ENCODE results near the gene VPS35L. TPM values are rescaled to one million over a fixed set of nuclear protein-coding genes. Genes with fewer than 3 reads are reported as not detected.

VPS35L gene
- total RNA-seq, 2 donors from 2014 or later: 58.8 to 74.0 TPM

DNA sequence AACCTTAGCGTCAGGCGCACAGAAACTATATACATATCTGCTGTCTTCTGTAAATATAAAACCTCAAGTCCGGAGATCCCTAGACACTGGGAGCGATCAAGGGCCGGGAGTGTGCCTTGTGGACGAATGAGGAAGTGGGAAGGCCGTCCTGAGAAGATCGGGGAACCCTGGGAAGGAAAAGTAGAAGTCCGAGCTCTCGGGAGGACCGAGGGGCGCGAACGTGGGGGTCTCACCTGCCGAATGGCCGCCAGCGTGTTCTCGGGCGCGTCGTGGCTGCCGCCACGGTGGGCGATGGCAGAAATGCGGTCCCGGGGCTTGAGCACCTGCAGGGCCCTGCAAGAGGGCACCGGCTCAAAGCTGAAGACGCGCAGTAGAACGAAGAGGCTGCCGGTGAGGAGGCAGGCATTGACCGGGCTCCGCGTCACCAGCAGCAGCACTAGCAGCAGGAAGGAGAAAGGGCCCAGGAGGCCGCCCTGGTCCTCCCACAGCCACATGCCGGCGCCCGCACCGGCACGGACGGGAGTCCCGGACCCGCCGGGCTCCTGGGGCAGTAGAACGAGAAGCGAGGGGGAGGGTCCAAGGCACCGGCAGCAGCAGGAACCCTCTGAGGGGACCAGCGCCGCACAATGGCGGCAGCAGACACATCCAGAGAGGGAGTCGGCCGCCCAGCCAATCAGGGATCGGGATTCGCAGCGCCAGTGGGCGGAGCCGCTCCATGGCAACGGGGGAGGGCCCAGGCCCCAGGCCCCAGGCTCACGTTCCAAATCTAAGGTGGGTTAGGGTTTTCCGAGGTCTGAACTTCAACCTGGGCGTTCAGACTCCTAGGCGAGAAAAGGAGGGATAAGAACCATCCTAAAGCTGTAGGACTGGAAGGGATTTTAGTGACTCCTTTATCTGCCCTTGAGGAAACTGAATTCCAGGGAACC lies 33.8 kb upstream of the VPS35L start, which contains the start of gene GDE1:
GDE1 (minus strand) TSS at position 628 of the 926 bp plus-strand sequence; CDS start at position 494, 134 bp downstream.
- peak; percentile 97 for DNase-seq (ENCODE audit: low spot score)
- Histone ChIP-seq H3K9me3 (no peaks in the 10 kb centered on the region), H3K4me1 (replicated peaks) (peaks cover 9% of the 10 kb centered on the region), H3K36me3 (no peaks in the 10 kb centered on the region), H3K27ac (peak within 1 kb of the TSS; percentile 86 to 90), H3K27me3 (replicated peaks; ENCODE audit: insufficient read depth) (no peaks in the 10 kb centered on the region), H3K4me3 (peak within 1 kb of the TSS; percentile 71 to 82)
- WGBS: under 1% methylated on average over 62 of the region's 62 CpGs
- intact Hi-C loops (cut with DNase I): loop anchor here (5.0 kb wide), 1 partner anchor 454 kb away; the partner anchor contains the start of gene COQ7
- TF ChIP-seq CTCF (IDR thresholded peaks at IDR 0.05): peak in 3 of 4 experiments; percentile 2 to 47 (median 3)
- peak; percentile 95 for TF ChIP-seq POLR2A (IDR thresholded peaks at IDR 0.05)
- TF ChIP-seq POLR2AphosphoS5 (IDR thresholded peaks at IDR 0.05): peak; percentile 97

DNA sequence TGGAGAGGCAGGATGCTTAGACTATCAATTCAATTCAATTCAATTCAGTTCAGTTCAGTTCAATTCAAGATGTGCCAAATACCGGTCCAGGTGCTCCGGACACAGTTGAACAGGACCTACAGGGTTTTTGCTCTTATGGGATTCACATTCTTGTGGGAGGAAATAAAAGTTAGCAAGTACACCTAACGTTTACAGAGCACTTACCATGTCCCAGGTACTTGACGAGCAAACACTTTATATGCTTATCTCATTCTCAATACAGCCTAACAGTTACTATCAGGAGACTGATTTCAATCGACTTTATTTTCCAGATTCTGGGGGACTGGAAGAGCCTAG lies 33.1 kb upstream of the VPS35L start:
- no peaks in the 10 kb centered on the region for H3K36me3 ChIP-seq
- H3K27ac ChIP-seq: peak overlapping the region; percentile 86 to 90
- no peaks in the 10 kb centered on the region for H3K9me3 ChIP-seq
- H3K4me1 ChIP-seq (replicated peaks): peaks cover 7% of the 10 kb centered on the region
- intact Hi-C loops (cut with DNase I): loop anchor here (5.0 kb wide), 1 partner anchor 455 kb away; the partner anchor contains the start of gene COQ7
- H3K27me3 ChIP-seq (replicated peaks; ENCODE audit: insufficient read depth): no peaks in the 10 kb centered on the region
- TF ChIP-seq POLR2A (IDR thresholded peaks at IDR 0.05): no peak
- no peak for TF ChIP-seq CTCF (IDR thresholded peaks at IDR 0.05)
- no peak for TF ChIP-seq POLR2AphosphoS5 (IDR thresholded peaks at IDR 0.05)
- no peak for DNase-seq (ENCODE audit: low spot score)
- WGBS: 30% methylated on average over 5 of the region's 5 CpGs
- H3K4me3 ChIP-seq: no peak overlapping the region

DNA sequence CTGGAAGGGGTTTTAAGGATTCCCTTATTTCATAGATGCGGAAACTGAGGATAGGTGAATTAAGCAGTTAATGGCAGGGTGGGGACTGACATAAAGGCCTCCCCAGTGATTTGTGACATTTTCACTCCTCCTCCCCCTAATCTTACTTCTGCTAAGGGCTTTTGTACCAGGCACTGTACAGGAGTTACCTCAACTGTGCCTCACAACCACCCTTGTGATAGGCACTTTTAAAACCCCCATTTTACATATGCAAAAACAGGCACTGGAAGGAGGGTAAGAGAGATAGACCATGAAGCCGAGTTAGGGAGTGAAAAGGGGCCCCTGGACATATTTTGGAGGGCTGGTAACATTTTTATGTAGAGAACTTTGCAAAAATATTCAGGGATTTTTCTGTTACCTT lies 32.7 kb upstream of the VPS35L start:
- H3K27ac ChIP-seq: peak overlapping the region in 1 of 2 donors; percentile 90
- no peak for TF ChIP-seq POLR2A (IDR thresholded peaks at IDR 0.05)
- no peak for TF ChIP-seq POLR2AphosphoS5 (IDR thresholded peaks at IDR 0.05)
- TF ChIP-seq CTCF (IDR thresholded peaks at IDR 0.05): no peak
- intact Hi-C loops (cut with DNase I): loop anchor here (5.0 kb wide), 1 partner anchor 455 kb away; the partner anchor contains the start of gene COQ7
- 81% methylated on average over 2 of the region's 2 CpGs for WGBS
- no peak overlapping the region for H3K4me3 ChIP-seq
- no peaks in the 10 kb centered on the region for H3K9me3 ChIP-seq
- no peaks in the 10 kb centered on the region for H3K36me3 ChIP-seq
- DNase-seq (ENCODE audit: low spot score): no peak
- H3K4me1 ChIP-seq (replicated peaks): peaks cover 5% of the 10 kb centered on the region
- H3K27me3 ChIP-seq (replicated peaks; ENCODE audit: insufficient read depth): no peaks in the 10 kb centered on the region

DNA sequence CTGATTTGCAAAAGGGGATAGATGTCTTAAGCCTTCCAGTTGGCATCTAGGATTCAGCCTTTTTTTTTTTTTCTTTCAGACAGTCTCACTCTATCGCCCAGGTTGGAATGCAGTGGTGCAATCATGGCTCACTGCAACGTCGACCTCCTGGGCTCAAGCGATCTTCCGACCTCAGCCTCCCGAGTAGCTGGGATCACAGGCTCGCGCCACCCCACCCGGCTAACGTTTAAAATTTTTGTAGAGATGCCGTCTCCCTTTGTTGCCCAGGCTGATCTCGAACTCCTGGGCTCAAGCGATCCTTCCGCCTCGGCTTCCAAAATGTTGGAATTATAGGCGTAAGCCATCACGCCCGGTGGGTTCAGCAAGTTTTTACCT lies 32.3 kb upstream of the VPS35L start:
- H3K4me1 ChIP-seq (replicated peaks): peaks cover 5% of the 10 kb centered on the region
- H3K36me3 ChIP-seq: no peaks in the 10 kb centered on the region
- no peaks in the 10 kb centered on the region for H3K27me3 ChIP-seq (replicated peaks; ENCODE audit: insufficient read depth)
- WGBS: 72% methylated on average over 18 of the region's 18 CpGs
- no peak overlapping the region for H3K4me3 ChIP-seq
- no peak overlapping the region for H3K27ac ChIP-seq
- intact Hi-C loops (cut with DNase I): loop anchor here (5.0 kb wide), 1 partner anchor 456 kb away; the partner anchor contains the start of gene COQ7
- TF ChIP-seq POLR2A (IDR thresholded peaks at IDR 0.05) (no peak), POLR2AphosphoS5 (IDR thresholded peaks at IDR 0.05) (no peak), CTCF (IDR thresholded peaks at IDR 0.05) (no peak)
- no peak for DNase-seq (ENCODE audit: low spot score)
- no peaks in the 10 kb centered on the region for H3K9me3 ChIP-seq

Measured in prostate gland (tissue), 2 donors.